SKM-1 treated with dmso at 0.1 percent for 144 hours (cell line): ENCODE measurements around the gene TPPP3.
"Not testable (repeated sequence)": the region's sequence is repeated elsewhere in the genome, so short reads cannot be mapped to it uniquely, and the experiment has no call there.

Experiments used
- DNase-seq: peaks from one replicate; lab custom pipeline; 2025; ENCODE audit not compliant: unreplicated experiment; lab: John Stamatoyannopoulos, UW

TPPP3 gene

GRCh38 chr16:67426950-67427349 lies 33.7 kb upstream of the TPPP3 start:
- no peak for DNase-seq

DNA sequence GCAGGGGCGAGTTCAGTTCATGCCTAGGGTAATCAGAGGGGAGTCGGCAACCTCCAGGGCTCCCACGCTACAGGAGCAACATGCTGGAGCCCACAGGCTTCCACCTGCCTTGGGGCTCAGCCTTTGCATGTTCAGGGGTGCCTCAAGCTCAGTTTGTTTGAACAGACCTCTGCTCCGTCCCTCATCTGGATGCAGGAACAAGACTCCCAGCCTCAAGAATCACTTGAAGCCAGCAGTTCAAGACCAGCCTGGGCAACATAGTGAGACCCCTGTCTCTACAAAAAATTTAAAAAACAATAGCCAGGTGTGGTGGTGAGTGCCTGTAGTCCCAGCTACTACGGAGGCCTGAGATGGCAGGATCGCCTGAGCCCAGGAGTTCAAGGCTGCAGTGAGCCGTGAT lies 32.7 kb upstream of the TPPP3 start:
- no peak for DNase-seq

GRCh38 chr16:67425580-67425979 lies 32.3 kb upstream of the TPPP3 start:
- no peak for DNase-seq

- DNase-seq, result no peak
Measured at GRCh38 chr16:67425061-67425460, 31.8 kb upstream of the TPPP3 start.

DNA sequence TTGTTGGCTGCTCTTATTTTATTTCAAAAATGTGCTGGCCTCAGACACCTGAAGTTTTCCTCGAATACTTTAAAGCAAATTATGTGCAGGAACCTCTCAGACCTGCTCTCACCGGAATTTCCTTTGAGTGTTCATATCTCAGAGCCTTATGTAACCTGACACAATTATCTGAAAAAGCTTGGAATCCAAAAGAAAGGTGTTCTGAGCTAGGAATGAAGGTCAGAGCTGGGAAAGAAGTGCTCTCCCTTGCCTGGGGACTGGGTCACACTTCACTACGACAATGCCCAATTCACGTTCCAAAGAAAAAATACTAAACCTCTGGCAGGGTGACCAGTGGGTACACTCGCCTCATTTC lies 30.9 kb upstream of the TPPP3 start:
- no peak for DNase-seq

GRCh38 chr16:67423611-67424260 lies 30.4 kb upstream of the TPPP3 start:
- DNase-seq, result no peak

GRCh38 chr16:67423015-67423414 lies 29.7 kb upstream of the TPPP3 start:
- no peak for DNase-seq

DNA sequence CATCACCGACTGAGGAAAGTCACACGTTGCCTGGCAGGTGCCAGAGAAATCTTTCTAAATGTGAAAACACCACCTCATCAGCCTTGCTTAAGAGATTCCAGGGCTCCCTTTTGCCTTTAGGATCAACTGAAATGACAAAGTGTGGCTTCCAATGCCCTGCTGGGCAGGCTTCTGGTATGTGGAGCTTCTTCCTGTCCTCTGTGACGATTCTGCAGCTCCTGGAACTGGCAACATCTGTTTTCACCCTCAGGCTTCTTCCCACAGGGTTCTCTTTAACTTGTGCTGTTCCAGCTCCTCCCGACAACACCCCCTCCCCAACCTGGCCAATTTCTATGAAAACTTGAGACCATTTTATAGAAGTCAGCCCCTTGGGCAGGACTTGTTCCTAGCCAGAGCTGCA lies 27.7 kb upstream of the TPPP3 start:
- DNase-seq, result no peak

GRCh38 chr16:67419931-67420330 lies 26.6 kb upstream of the TPPP3 start:
- DNase-seq, result no peak

DNA sequence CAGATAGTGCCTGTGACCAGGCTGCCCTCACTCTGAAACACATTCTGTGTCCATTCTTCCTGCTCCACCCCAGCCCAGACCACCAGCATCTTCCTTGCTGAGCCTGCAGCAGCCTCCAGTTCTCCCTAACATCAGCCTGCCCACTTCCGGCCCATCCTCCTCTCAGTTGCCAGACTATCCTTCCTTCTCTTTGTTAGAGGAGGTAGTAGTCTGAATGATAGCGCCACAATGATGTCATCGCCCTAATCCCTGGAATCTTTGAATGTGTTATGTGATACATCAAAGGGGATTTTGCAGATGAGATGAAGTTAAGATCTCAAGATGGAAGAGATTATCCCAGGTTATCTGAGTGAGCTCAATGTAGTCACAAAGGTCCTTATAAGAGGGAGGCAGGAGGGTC lies 26.2 kb upstream of the TPPP3 start:
- DNase-seq, result no peak

- no peak for DNase-seq
Measured at GRCh38 chr16:67417333-67418061, 24.2 kb upstream of the TPPP3 start.

DNA sequence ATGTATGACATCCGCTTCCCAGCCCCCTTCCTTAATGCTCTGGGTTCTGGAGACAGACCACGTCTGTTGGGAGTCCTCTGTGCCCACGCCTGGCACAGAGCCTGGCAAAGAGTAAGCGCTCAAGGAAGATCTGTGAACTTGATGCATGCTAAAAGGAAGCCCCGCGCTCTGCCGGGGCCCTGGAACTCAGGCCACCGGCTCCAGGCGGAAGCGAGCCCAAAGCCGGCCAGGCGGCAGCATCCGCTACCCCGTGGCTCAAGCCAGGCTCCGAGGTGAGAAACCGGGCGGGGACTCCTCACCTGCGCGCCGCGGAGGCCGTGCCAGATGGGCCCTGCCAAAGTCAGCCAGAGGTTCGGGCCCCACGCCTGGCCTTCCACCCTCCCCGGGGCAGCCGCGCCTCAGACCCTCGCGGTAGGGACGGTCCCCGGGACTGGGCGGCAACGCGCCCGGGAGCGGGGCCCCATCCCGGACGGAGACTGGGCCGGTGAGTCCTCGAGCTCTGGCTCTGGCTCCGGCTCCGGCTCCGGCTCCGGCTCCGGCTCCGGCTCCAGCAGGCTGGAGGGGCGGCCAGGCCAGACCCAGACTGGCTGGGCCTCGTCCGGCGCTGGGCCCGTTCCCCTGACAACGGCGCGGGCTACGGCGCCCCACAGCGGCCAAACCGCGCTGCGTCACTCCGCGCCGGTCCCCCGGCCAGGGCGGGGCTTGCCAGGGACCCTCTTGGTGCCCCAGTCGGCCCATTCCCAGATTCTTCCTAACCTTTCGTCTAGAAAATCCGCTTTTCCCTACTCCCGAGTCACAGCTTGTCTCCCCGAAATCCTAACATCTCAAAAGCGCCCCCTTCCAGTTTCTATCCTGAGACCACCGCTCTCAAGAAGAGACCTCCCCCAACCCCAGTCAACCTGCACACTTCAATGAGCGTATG lies 22.8 kb upstream of the TPPP3 start, which contains the start of gene ZDHHC1:
Gene ZDHHC1 (minus strand): TSS at position 606 of the 922 bp plus-strand sequence. CDS start 8,702 bp downstream, outside the sequence.
- no peak for DNase-seq

DNA sequence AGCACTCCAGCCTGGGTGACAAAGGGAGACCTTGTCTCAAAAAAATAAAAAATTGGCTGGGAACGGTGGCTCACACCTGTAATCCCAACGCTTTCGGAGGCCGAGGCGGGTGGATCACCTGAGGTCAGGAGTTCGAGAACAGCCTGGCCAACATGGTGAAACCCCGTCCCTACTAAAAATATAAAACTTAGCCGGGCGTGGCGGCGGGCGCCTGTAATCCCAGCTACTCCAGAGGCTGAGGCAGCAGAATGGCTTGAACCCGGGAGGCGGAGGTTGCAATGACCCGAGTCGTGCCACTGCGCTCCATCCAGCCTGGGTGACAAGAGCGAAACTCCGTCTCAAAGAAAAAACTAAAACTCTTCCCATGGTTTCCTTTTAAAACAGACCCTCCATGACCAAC lies 22.1 kb upstream of the TPPP3 start:
- DNase-seq, result not testable (repeated sequence)

DNA sequence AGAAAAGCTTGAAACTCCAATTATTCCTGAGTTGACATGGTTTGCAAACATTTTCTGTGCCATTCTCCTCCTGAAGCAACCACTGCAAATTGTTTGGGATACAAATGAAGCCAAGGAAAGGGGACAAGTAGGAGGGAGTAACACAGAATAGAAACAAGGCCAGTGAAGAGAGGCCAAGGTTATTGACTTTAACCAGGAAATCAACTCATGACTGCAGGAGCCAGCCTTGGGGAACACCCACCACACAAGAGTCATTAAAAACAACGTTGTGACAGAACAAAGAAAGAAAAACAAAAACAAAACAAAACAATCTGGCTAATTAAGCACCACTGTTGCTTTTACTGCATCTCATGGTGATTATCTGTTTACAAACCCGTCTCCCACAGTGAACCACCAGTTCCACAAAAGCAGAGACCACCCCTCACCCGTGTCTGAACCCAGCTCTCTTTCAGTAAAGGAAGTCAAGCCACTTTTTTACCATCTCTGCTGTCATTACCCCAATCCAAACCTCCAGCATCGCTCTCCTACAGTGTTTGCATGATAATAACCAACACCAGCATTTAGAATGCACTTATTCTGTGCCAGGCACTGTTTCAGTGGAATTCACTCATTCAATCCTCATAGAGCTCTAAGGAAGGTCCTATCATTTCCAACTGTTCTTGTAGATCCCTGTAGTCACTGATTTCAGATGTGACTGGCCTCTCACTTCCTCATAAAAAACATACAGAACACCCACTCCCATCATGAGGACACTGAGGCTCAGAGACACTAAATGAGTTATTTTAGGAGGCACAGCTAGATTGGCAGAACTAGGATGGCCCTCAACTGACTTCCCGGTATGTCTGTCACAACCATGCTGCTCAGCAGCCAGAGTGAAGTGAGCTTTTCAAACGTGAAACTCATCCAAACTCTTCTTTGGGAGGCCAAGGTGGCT lies 20.9 kb upstream of the TPPP3 start:
- no peak for DNase-seq

DNA sequence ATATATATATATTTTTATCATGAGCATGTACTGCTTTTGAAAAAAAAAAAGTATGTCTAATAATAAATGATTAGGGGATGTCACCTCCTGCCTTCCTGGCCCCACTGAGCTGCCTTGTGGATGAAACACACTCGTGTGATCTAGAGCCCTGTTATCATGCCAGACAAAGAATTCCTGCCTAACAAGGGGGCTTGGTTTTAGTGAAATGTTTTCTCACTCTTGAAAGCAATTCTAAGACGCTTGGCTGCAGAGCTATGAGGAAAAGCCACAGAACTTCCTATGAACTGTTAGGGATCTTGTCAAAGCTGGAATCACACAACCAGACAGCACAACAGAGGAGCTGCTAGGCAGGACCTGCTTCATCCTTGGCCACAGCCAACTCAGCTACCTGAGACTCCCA lies 19.0 kb upstream of the TPPP3 start:
- DNase-seq, result no peak

DNA sequence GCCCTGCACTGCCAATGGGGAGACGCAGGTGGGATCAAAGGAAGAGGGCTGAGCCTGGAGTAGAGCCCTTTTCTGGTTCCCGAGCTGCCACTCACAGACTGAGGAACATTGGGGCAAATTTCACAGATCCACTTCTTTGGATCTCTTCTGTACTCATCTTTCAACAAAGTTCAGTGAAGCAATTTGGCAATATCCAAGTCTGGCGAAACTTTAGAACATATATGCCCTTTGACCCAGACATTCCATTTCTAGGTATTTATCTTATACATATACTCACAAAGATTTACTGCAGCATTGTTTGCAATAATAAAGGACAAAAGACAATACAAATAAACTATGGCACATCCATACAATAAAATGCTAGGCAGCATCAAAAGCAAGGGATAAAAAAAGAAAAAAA lies 18.0 kb upstream of the TPPP3 start:
- no peak for DNase-seq

GRCh38 chr16:67409631-67410030 lies 16.3 kb upstream of the TPPP3 start:
- no peak for DNase-seq

DNA sequence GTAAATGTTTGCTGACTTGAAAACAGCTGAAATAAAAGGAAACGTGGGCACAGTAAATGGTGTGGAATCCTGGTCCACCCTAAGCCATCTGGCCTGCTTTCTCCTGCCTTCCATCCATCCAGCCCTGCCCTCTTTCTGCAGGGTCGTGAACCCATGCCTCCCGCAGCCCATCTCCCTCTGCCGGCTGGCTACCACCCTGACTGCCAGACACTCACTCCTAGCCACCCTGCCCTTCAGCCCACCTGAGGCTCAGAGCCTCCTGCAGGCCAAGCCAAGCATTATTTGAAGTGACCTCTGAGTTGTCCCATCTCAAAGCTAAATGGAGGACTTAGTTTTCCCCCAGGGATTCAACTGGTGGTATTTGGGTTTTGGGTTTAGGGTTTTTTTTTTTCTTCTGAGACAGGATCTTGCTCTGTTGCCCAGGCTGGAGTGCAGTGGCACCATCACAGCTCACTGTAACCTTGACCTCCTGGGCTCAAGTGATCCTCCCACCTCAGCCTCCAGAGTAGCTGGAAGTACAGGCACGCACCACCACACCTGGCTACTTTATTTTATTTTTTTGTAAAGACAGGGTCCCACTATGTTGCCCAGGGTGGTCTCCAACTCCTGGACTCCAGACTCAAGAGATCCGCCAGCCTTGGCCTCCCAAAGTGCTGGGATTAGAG lies 14.6 kb upstream of the TPPP3 start:
- no peak for DNase-seq

DNA sequence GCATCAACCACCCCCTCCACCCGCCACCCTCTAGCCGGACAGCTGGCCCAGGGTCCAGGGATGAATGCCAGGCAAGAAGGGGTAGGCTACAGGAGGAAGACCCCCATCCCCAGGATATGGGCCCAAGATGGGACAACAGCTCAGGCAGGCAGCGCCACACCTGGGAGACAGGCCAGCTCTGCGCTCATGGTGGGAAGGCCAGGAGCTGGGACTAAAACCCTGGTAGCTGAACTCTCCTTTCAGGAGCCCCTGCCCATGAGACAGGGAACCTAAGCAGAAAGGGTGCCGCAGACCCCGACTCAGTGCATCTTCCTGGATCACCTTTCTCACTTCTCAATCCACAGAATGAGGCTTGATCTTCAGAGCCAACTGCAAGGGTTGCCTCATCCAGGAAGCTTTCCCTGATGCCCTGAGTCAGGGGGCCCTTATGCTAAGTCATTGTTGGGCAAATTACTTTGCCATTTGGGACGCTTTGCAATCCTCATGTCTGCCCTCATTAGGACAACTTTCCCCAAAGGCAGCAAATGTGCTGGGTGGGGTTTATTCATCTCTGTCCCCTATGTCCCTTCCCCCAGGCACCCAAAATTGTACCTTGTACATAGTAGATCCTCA lies 14.0 kb upstream of the TPPP3 start:
- DNase-seq, result no peak
